ENCODE results near the gene GEMIN7. TPM values are rescaled to one million over a fixed set of nuclear protein-coding genes. Genes with fewer than 3 reads are reported as not detected.

Gene GEMIN7
- total RNA-seq, 1 experiment from 2014 or later = 35.5 TPM

DNA sequence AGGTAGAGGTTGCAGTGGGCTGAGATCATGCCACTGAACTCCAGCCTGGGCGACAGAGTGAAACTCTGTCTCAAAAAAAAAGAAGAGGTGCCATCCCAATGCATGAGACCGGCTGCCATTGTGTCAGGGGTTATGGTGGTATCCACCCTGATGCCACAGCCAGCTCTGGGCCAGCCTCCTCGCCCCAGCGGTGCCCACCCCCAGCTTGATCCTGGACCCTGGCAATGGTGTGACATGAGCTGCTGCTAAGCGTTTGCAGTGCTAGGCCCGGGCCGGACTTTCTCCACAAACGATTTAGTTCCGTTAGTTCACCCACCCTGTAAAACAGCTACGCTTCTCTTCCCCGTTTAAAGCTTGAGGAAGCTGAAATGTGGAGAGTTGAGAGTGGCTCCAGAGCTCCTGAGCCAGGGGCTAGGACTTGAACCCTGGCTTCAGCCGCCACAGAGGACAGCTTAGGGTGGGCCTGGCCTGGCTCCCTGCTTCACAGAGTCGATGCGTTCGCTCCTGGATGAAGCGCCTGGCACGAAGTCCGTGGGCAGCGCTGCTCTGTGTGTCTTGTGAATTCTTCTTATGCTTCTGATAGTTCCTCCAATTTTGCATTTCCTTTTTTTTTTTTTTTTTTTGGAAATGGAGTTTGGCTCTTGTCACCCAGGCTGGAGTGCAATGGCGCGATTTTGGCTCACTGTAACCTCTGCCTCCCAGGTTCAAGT, 56.3 kb downstream of the GEMIN7 start:
- Histone ChIP-seq H3K27me3 (ENCODE audit: low read length) (no peaks in the 10 kb centered on the region), H3K9me3 (ENCODE audit: low read length) (no peaks in the 10 kb centered on the region), H3K27ac (ENCODE audit: low read length) (no peak overlapping the region), H3K4me3 (ENCODE audit: low read length) (no peak overlapping the region), H3F3A (ENCODE audit: low read length, unreplicated experiment) (no peaks in the 10 kb centered on the region), H3K79me2 (ENCODE audit: low read length) (no peaks in the 10 kb centered on the region), H3K9me2 (replicated peaks; ENCODE audit: low read length) (no peaks in the 10 kb centered on the region), H3K4me2 (ENCODE audit: low read length) (no peak overlapping the region), H3K9ac (ENCODE audit: low read length) (no peak overlapping the region), H2AFZ (ENCODE audit: low read length) (no peak overlapping the region), H4K20me1 (ENCODE audit: low read length) (no peaks in the 10 kb centered on the region), H3K4me1 (ENCODE audit: insufficient read depth, low read length) (no peaks in the 10 kb centered on the region; the same call in 1 of the 2 replicates), H3K36me3 (ENCODE audit: low read depth, low read length) (no peaks in the 10 kb centered on the region)
- CTCF ChIA-PET = no interaction called here
- DNase-seq = no peak
- TF ChIP-seq EZH2 (IDR thresholded peaks at IDR 0.05; ENCODE audit: low read length, unreplicated experiment) = no peak
- TF ChIP-seq, protein P1, sequence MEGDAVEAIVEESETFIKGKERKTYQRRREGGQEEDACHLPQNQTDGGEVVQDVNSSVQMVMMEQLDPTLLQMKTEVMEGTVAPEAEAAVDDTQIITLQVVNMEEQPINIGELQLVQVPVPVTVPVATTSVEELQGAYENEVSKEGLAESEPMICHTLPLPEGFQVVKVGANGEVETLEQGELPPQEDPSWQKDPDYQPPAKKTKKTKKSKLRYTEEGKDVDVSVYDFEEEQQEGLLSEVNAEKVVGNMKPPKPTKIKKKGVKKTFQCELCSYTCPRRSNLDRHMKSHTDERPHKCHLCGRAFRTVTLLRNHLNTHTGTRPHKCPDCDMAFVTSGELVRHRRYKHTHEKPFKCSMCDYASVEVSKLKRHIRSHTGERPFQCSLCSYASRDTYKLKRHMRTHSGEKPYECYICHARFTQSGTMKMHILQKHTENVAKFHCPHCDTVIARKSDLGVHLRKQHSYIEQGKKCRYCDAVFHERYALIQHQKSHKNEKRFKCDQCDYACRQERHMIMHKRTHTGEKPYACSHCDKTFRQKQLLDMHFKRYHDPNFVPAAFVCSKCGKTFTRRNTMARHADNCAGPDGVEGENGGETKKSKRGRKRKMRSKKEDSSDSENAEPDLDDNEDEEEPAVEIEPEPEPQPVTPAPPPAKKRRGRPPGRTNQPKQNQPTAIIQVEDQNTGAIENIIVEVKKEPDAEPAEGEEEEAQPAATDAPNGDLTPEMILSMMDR (conservative IDR thresholded peaks at IDR 0.05; ENCODE audit: low read depth, low read length) = no peak
- TF ChIP-seq EZH2phosphoT487 (IDR thresholded peaks at IDR 0.05; ENCODE audit: borderline replicate concordance, low read length) = no peak
- intact Hi-C loops (cut with micrococcal nuclease) = no loop called here
- no peak for ATAC-seq
- POLR2A ChIA-PET (ENCODE audit: unreplicated experiment) = interaction anchor here (0.8 kb wide), 1 partner anchor 43 kb away, joined by 3 read pairs; the partner anchor contains the start of genes BLOC1S3 and TRAPPC6A
- no TSS peak for BruUV-seq (replicated peaks)

DNA sequence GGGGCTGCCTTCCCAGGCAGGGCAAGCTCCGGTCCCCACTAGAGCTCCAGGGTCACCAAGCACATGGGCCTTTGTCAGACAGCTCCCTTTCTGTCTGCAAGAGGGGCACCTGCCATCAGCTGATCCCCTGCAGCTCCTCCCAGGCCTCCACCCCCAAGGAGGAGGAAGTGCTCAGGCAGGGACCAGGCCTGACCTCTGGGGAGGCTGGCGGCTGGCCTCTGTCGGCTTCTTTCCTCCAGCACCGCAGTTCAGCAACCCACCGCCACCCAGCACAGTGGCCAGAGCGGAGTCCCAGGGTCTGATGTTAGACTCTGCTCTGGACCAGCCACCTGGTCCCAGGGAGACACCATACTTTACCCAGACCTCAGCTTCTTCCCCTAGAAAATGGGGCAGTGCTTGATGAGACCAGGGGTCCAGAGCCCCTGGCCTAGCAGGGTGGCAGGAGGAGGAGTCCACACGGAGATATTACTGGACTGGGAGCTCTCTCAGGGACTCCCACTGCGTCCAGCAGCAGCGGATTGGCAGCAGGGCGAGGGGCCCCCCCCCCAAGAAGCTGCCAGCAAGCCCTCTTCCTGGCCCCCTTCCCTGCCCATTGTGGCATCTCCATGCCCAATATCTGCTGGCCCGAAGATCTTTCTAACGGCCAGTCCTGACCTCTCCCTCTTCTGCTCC, 57.6 kb downstream of the GEMIN7 start:
- no peak for ATAC-seq
- Histone ChIP-seq H3K36me3 (ENCODE audit: low read depth, low read length) (no peaks in the 10 kb centered on the region), H2AFZ (ENCODE audit: low read length) (no peak overlapping the region), H3K4me2 (ENCODE audit: low read length) (no peak overlapping the region), H3K4me1 (ENCODE audit: insufficient read depth, low read length) (no peaks in the 10 kb centered on the region), H4K20me1 (ENCODE audit: low read length) (no peaks in the 10 kb centered on the region), H3K27ac (ENCODE audit: low read length) (no peak overlapping the region), H3F3A (ENCODE audit: low read length, unreplicated experiment) (no peaks in the 10 kb centered on the region), H3K27me3 (ENCODE audit: low read length) (no peaks in the 10 kb centered on the region), H3K79me2 (ENCODE audit: low read length) (no peaks in the 10 kb centered on the region), H3K4me3 (ENCODE audit: low read length) (no peak overlapping the region), H3K9me3 (ENCODE audit: low read length) (no peaks in the 10 kb centered on the region), H3K9me2 (replicated peaks; ENCODE audit: low read length) (no peaks in the 10 kb centered on the region), H3K9ac (ENCODE audit: low read length) (no peak overlapping the region)
- DNase-seq = no peak
- POLR2A ChIA-PET (ENCODE audit: unreplicated experiment) = no interaction called here
- TF ChIP-seq EZH2 (IDR thresholded peaks at IDR 0.05; ENCODE audit: low read length, unreplicated experiment) = no peak
- no peak for TF ChIP-seq EZH2phosphoT487 (IDR thresholded peaks at IDR 0.05; ENCODE audit: borderline replicate concordance, low read length)
- TF ChIP-seq, protein P1 (conservative IDR thresholded peaks at IDR 0.05; ENCODE audit: low read depth, low read length) = no peak
- CTCF ChIA-PET = no interaction called here
- BruUV-seq (replicated peaks) = no TSS peak
- intact Hi-C loops (cut with micrococcal nuclease) = no loop called here

All from PC-3 (cell line).